ENCODE measurements around the gene MANBA. TPM values are rescaled to one million over a fixed set of nuclear protein-coding genes. Genes with fewer than 3 reads are reported as not detected.

The MANBA gene
- total and polyA plus RNA-seq, 2 of the 13 experiments (the other 11 are each of a cell fraction or from before 2014, with no cell fraction given): 11.7 to 33.3 TPM

DNA sequence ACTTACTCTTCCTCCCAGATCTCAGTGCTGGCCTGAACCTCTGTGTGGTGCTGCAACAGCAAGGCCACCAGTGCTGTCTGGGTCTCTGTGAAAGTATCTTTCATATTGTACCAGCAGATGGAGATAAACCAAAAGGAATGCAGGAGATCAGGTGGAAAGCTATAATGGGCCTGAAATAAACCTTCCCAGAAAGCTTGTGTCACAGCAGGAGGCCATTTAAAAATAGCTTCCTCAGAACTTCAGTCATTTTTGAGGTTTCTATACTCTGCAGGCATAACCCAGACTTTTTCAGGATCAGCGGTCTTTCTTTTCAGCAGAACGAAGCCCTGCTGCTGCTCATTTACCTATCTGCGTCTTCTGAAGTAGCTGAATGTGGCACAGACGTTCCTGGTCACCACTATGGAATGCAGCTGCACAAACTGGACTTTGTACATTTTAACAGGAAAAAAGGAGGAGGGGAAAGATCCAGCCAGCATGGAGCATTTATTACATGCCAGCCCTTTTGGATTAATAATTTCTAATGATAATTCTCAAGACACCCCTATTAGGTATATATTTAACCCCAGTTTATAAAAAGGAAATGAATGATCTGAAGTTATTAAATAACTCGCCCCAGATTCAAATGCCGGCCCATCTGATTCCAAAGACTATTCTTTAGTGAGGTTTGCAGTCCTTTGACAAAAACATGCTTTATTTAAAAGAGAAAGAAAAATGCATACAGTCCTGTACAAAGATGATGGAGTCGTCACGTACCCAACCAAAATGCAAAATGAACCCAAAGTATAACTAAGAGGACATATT lies 139.9 kb downstream of the MANBA start (continued):
- TF ChIP-seq ZFX (CRISPR knock-in tag; IDR thresholded peaks at IDR 0.05; ENCODE audit: low read depth): peak; percentile 53
- TF ChIP-seq ZNF567 (CRISPR knock-in tag; IDR thresholded peaks at IDR 0.05; ENCODE audit: borderline replicate concordance): no peak
- no peak for TF ChIP-seq ZNF619 (CRISPR knock-in tag; IDR thresholded peaks at IDR 0.05)
- TF ChIP-seq, protein P1, sequence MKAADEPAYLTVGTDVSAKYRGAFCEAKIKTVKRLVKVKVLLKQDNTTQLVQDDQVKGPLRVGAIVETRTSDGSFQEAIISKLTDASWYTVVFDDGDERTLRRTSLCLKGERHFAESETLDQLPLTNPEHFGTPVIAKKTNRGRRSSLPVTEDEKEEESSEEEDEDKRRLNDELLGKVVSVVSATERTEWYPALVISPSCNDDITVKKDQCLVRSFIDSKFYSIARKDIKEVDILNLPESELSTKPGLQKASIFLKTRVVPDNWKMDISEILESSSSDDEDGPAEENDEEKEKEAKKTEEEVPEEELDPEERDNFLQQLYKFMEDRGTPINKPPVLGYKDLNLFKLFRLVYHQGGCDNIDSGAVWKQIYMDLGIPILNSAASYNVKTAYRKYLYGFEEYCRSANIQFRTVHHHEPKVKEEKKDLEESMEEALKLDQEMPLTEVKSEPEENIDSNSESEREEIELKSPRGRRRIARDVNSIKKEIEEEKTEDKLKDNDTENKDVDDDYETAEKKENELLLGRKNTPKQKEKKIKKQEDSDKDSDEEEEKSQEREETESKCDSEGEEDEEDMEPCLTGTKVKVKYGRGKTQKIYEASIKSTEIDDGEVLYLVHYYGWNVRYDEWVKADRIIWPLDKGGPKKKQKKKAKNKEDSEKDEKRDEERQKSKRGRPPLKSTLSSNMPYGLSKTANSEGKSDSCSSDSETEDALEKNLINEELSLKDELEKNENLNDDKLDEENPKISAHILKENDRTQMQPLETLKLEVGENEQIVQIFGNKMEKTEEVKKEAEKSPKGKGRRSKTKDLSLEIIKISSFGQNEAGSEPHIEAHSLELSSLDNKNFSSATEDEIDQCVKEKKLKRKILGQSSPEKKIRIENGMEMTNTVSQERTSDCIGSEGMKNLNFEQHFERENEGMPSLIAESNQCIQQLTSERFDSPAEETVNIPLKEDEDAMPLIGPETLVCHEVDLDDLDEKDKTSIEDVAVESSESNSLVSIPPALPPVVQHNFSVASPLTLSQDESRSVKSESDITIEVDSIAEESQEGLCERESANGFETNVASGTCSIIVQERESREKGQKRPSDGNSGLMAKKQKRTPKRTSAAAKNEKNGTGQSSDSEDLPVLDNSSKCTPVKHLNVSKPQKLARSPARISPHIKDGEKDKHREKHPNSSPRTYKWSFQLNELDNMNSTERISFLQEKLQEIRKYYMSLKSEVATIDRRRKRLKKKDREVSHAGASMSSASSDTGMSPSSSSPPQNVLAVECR (CRISPR knock-in tag; IDR thresholded peaks at IDR 0.05; ENCODE audit: borderline replicate concordance): no peak
- TF ChIP-seq, protein P2, sequence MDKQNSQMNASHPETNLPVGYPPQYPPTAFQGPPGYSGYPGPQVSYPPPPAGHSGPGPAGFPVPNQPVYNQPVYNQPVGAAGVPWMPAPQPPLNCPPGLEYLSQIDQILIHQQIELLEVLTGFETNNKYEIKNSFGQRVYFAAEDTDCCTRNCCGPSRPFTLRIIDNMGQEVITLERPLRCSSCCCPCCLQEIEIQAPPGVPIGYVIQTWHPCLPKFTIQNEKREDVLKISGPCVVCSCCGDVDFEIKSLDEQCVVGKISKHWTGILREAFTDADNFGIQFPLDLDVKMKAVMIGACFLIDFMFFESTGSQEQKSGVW (CRISPR knock-in tag; IDR thresholded peaks at IDR 0.05; ENCODE audit: borderline replicate concordance): no peak
- peak; percentile 55; the same call in 1 of the 2 replicates for TF ChIP-seq ZNF335 (CRISPR knock-in tag; IDR thresholded peaks at IDR 0.05)
- TF ChIP-seq, protein P3, sequence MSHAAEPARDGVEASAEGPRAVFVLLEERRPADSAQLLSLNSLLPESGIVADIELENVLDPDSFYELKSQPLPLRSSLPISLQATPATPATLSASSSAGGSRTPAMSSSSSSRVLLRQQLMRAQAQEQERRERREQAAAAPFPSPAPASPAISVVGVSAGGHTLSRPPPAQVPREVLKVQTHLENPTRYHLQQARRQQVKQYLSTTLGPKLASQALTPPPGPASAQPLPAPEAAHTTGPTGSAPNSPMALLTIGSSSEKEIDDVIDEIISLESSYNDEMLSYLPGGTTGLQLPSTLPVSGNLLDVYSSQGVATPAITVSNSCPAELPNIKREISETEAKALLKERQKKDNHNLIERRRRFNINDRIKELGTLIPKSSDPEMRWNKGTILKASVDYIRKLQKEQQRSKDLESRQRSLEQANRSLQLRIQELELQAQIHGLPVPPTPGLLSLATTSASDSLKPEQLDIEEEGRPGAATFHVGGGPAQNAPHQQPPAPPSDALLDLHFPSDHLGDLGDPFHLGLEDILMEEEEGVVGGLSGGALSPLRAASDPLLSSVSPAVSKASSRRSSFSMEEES (CRISPR knock-in tag; IDR thresholded peaks at IDR 0.05): no peak; the same call in 1 of the 2 replicates
- TF ChIP-seq ZSCAN9 (CRISPR knock-in tag; IDR thresholded peaks at IDR 0.05; ENCODE audit: borderline replicate concordance): peak; percentile 23; the same call in 1 of the 2 replicates
- TF ChIP-seq NRL (CRISPR knock-in tag; IDR thresholded peaks at IDR 0.05; ENCODE audit: borderline replicate concordance): no peak
- no peak for TF ChIP-seq ZFP41 (CRISPR knock-in tag; IDR thresholded peaks at IDR 0.05; ENCODE audit: borderline replicate concordance)
- TF ChIP-seq POGZ (CRISPR knock-in tag; IDR thresholded peaks at IDR 0.05): no peak
- no peak for TF ChIP-seq PITX1 (CRISPR knock-in tag; IDR thresholded peaks at IDR 0.05)
- no peak for TF ChIP-seq PRPF4 (IDR thresholded peaks at IDR 0.05; ENCODE audit: low read depth, low read length, poor library complexity, severe bottlenecking)
- no peak for TF ChIP-seq ZNF232 (CRISPR knock-in tag; IDR thresholded peaks at IDR 0.05; ENCODE audit: borderline replicate concordance)
- TF ChIP-seq ZNF326 (CRISPR knock-in tag; IDR thresholded peaks at IDR 0.05; ENCODE audit: borderline replicate concordance): no peak
- TF ChIP-seq, protein P4, sequence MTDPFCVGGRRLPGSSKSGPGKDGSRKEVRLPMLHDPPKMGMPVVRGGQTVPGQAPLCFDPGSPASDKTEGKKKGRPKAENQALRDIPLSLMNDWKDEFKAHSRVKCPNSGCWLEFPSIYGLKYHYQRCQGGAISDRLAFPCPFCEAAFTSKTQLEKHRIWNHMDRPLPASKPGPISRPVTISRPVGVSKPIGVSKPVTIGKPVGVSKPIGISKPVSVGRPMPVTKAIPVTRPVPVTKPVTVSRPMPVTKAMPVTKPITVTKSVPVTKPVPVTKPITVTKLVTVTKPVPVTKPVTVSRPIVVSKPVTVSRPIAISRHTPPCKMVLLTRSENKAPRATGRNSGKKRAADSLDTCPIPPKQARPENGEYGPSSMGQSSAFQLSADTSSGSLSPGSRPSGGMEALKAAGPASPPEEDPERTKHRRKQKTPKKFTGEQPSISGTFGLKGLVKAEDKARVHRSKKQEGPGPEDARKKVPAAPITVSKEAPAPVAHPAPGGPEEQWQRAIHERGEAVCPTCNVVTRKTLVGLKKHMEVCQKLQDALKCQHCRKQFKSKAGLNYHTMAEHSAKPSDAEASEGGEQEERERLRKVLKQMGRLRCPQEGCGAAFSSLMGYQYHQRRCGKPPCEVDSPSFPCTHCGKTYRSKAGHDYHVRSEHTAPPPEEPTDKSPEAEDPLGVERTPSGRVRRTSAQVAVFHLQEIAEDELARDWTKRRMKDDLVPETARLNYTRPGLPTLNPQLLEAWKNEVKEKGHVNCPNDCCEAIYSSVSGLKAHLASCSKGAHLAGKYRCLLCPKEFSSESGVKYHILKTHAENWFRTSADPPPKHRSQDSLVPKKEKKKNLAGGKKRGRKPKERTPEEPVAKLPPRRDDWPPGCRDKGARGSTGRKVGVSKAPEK (CRISPR knock-in tag; IDR thresholded peaks at IDR 0.05; ENCODE audit: borderline replicate concordance): no peak
- TF ChIP-seq GABPB1 (CRISPR knock-in tag; IDR thresholded peaks at IDR 0.05): no peak
